Mesothelial cell of epicardium (in vitro differentiated cells): ENCODE measurements around the gene MYH3. TPM values are rescaled to one million over a fixed set of nuclear protein-coding genes. Genes with fewer than 3 reads are reported as not detected.

Experiments
- DNase-seq, 2 experiments: peaks; one replicate each; pipeline ENCODE4 v3.0.0; 2021; ENCODE audit warnings: low spot score in 2 of 2; ENCODE audit not compliant: unreplicated experiment in 2 of 2
- H3K27ac Mint-ChIP-seq: 2 replicates; pipeline ENCODE4 v1.8.0; 2021; ENCODE audit warnings: mixed read lengths
- H3K27me3 Mint-ChIP-seq: 2 replicates; pipeline ENCODE4 v1.8.0; 2021; ENCODE audit warnings: low read depth, mixed read lengths
- H3K36me3 Mint-ChIP-seq: 2 replicates; pipeline ENCODE4 v1.8.0; 2021; ENCODE audit warnings: mixed read lengths
- H3K4me1 Mint-ChIP-seq: 2 replicates; pipeline ENCODE4 v1.8.0; 2021; ENCODE audit warnings: mixed read lengths
- H3K4me3 Mint-ChIP-seq: 2 replicates; pipeline ENCODE4 v1.8.0; 2021; ENCODE audit warnings: mild to moderate bottlenecking, moderate library complexity, mixed read lengths
- H3K9me3 Mint-ChIP-seq: 2 replicates; pipeline ENCODE4 v1.8.0; 2021; ENCODE audit warnings: mixed read lengths
- CTCF ChIP-seq: fragments of 200-600 bp; sonication (generic); IDR thresholded peaks from one replicate; pipeline ENCODE4 v1.5.0; 2021; ENCODE audit warnings: antibody characterized with exemption; ENCODE audit not compliant: unreplicated experiment
- total RNA-seq: library from RNA; stranded (reverse); gene quantifications from 3 replicates; pipeline ENCODE4 v1.2.1, GENCODE V29; 2021

The MYH3 gene
- total RNA-seq, 1 donor from 2014 or later: 3.7 TPM

- DNase-seq: no peak
- Mint-ChIP-seq H3K4me3 (no peak overlapping the region), H3K27me3 (no peaks in the 10 kb centered on the region), H3K36me3 (no peaks in the 10 kb centered on the region), H3K4me1 (peaks cover 2% of the 10 kb centered on the region), H3K27ac (no peak overlapping the region), H3K9me3 (no peaks in the 10 kb centered on the region)
- no peak for TF ChIP-seq CTCF
Measured at GRCh38 chr17:10621397-10621796, 35.7 kb downstream of the MYH3 start.

- Mint-ChIP-seq H3K36me3 (no peaks in the 10 kb centered on the region), H3K27ac (no peak overlapping the region)
Measured at GRCh38 chr17:10620823-10621222, 36.3 kb downstream of the MYH3 start.

GRCh38 chr17:10618202-10618635 is 38.9 kb downstream of the MYH3 start:
- no peaks in the 10 kb centered on the region for H3K27me3 Mint-ChIP-seq
- DNase-seq: peak in 1 of 2 experiments; percentile 69
- peak overlapping the region; percentile 53 for H3K27ac Mint-ChIP-seq
- no peak overlapping the region for H3K4me3 Mint-ChIP-seq
- H3K4me1 Mint-ChIP-seq: peaks cover 8% of the 10 kb centered on the region
- no peaks in the 10 kb centered on the region for H3K36me3 Mint-ChIP-seq
- no peaks in the 10 kb centered on the region for H3K9me3 Mint-ChIP-seq
- peak; percentile 69 for TF ChIP-seq CTCF

More at GRCh38 chr17:10620823-10621222, 36.3 kb downstream of the MYH3 start:
- DNase-seq: no peak
- Mint-ChIP-seq H3K9me3 (no peaks in the 10 kb centered on the region), H3K27me3 (no peaks in the 10 kb centered on the region), H3K4me3 (no peak overlapping the region), H3K4me1 (peaks cover 2% of the 10 kb centered on the region)
- no peak for TF ChIP-seq CTCF

GRCh38 chr17:10617120-10617505 is 40.0 kb downstream of the MYH3 start:
- no peak for DNase-seq
- no peak for TF ChIP-seq CTCF
- no peaks in the 10 kb centered on the region for H3K27me3 Mint-ChIP-seq
- H3K36me3 Mint-ChIP-seq: no peaks in the 10 kb centered on the region
- no peak overlapping the region for H3K27ac Mint-ChIP-seq
- no peak overlapping the region for H3K4me3 Mint-ChIP-seq
- H3K4me1 Mint-ChIP-seq: peaks cover 14% of the 10 kb centered on the region
- H3K9me3 Mint-ChIP-seq: no peaks in the 10 kb centered on the region

GRCh38 chr17:10616502-10617119 is 40.5 kb downstream of the MYH3 start:
- H3K27ac Mint-ChIP-seq: no peak overlapping the region
- no peak overlapping the region for H3K4me3 Mint-ChIP-seq
- H3K9me3 Mint-ChIP-seq: no peaks in the 10 kb centered on the region
- H3K4me1 Mint-ChIP-seq: peaks cover 14% of the 10 kb centered on the region
- peak; percentile 99 for TF ChIP-seq CTCF
- H3K36me3 Mint-ChIP-seq: no peaks in the 10 kb centered on the region
- DNase-seq: peak; percentile 63 to 89
- no peaks in the 10 kb centered on the region for H3K27me3 Mint-ChIP-seq
